ENCODE measurements around the gene METAP2.
"Not testable (repeated sequence)": the region's sequence is repeated elsewhere in the genome, so short reads cannot be mapped to it uniquely, and the experiment has no call there.

The METAP2 gene

GRCh38 chr12:95462551-95462950, 11.4 kb upstream of the METAP2 start:
- DNase-seq (no peak), ATAC-seq (no peak)

- DNase-seq (no peak), ATAC-seq (no peak)
Measured at GRCh38 chr12:95463050-95463449, 10.9 kb upstream of the METAP2 start.

- ATAC-seq, DNase-seq: not testable (repeated sequence)
Measured at GRCh38 chr12:95463776-95464175, 10.2 kb upstream of the METAP2 start.

- ATAC-seq, result no peak
- no peak for DNase-seq
Measured at GRCh38 chr12:95465275-95465674, 8.7 kb upstream of the METAP2 start.

GRCh38 chr12:95470300-95470699, 3.7 kb upstream of the METAP2 start:
- ATAC-seq, result no peak
- no peak for DNase-seq

GRCh38 chr12:95473231-95473883, 595 bp upstream of the METAP2 start:
- DNase-seq, result peak; percentile 28
- ATAC-seq, result peak; percentile 33

- DNase-seq, result no peak
Measured at GRCh38 chr12:95474660-95474958, 657 bp downstream of the METAP2 start.

GRCh38 chr12:95480230-95480629, 6.3 kb downstream of the METAP2 start:
- ATAC-seq (no peak), DNase-seq (no peak)

More at GRCh38 chr12:95474660-95474958, 657 bp downstream of the METAP2 start:
- no peak for ATAC-seq

GRCh38 chr12:95481072-95481471, 7.1 kb downstream of the METAP2 start:
- DNase-seq (no peak), ATAC-seq (no peak)

GRCh38 chr12:95481888-95482287, 7.9 kb downstream of the METAP2 start:
- no peak for ATAC-seq
- DNase-seq, result no peak

- not testable (repeated sequence) for ATAC-seq, DNase-seq
Measured at GRCh38 chr12:95482564-95482963, 8.6 kb downstream of the METAP2 start.

- no peak for ATAC-seq
- DNase-seq, result no peak
Measured at GRCh38 chr12:95484524-95484923, 10.6 kb downstream of the METAP2 start.

GRCh38 chr12:95487024-95487423, 13.1 kb downstream of the METAP2 start:
- ATAC-seq (no peak), DNase-seq (no peak)

- DNase-seq (no peak), ATAC-seq (no peak)
Measured at GRCh38 chr12:95492462-95492861, 18.5 kb downstream of the METAP2 start.

- no peak for DNase-seq
- ATAC-seq, result no peak
Measured at GRCh38 chr12:95494888-95495287, 20.9 kb downstream of the METAP2 start.

GRCh38 chr12:95495433-95495832, 21.5 kb downstream of the METAP2 start:
- no peak for ATAC-seq
- DNase-seq, result no peak

- no peak for DNase-seq
- ATAC-seq, result no peak
Measured at GRCh38 chr12:95497031-95497430, 23.1 kb downstream of the METAP2 start.

- DNase-seq (no peak), ATAC-seq (no peak)
Measured at GRCh38 chr12:95498968-95499367, 25.0 kb downstream of the METAP2 start.

GRCh38 chr12:95499772-95500171, 25.8 kb downstream of the METAP2 start:
- no peak for DNase-seq
- ATAC-seq, result no peak

- ATAC-seq (no peak), DNase-seq (no peak)
Measured at GRCh38 chr12:95504140-95504539, 30.2 kb downstream of the METAP2 start.

GRCh38 chr12:95505039-95505438, 31.1 kb downstream of the METAP2 start:
- ATAC-seq, result no peak

GRCh38 chr12:95506707-95507523, 33.0 kb downstream of the METAP2 start:
- ATAC-seq (no peak), DNase-seq (no peak)

More at GRCh38 chr12:95505039-95505438, 31.1 kb downstream of the METAP2 start:
- no peak for DNase-seq

GRCh38 chr12:95509300-95509699, 35.3 kb downstream of the METAP2 start:
- no peak for ATAC-seq

GRCh38 chr12:95511977-95512376, 38.0 kb downstream of the METAP2 start:
- DNase-seq (no peak), ATAC-seq (no peak)

More at GRCh38 chr12:95509300-95509699, 35.3 kb downstream of the METAP2 start:
- no peak for DNase-seq

All from stimulated activated naive CD8-positive, alpha-beta T cell treated with anti-CD3 and anti-CD28 coated beads, Interleukin-15, Interleukin-2, amounts not matched to agents 100 U/mL and 50 U/mL, for 24 hours (primary cell).